DMS 273 (cell line): Measurements from ENCODE around the gene RNF223.

ENCODE experiments used
- DNase-seq: peaks from one replicate; lab custom pipeline; 2025; ENCODE audit not compliant: unreplicated experiment; lab: John Stamatoyannopoulos, UW

Gene RNF223

GRCh38 chr1:1073743-1074587 lies at the start of gene RNF223:
TSS of gene RNF223 (minus strand) at chr1:1074306. CDS start at chr1:1072566, 1,740 bp downstream.
- no peak for DNase-seq

DNA sequence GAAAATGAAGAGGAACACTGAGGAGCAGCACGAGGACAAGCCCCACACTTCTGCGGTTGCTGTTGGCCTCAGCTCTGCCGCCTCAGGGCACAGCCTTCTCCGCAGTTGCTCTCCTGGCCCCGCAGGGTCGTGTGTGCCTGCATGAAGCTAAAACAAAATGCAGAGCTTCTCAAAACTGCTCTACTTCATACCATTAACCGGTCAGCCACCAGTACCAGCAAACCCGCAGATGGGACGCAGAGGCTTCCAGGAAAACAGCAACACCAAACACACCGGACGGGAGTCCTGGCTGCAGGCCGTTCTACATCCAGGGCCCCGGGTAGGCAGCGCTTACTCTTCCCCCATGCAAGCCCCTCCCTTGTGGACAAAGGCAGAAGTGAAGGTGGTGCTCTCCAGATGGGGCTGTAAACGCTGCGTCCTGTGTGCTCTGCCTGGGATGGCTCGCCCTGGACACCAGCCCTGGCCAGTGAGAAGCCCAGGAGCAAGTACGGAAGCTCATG lies 48.9 kb upstream of the RNF223 start:
- DNase-seq = peak; percentile 66

- peak; percentile 90 for DNase-seq
Observed at GRCh38 chr1:1122078-1122811, 48.1 kb upstream of the RNF223 start.

- peak; percentile 67 for DNase-seq
Observed at GRCh38 chr1:1121611-1122077, 47.5 kb upstream of the RNF223 start.

- no peak for DNase-seq
Observed at GRCh38 chr1:1120866-1121591, 46.9 kb upstream of the RNF223 start.

DNA sequence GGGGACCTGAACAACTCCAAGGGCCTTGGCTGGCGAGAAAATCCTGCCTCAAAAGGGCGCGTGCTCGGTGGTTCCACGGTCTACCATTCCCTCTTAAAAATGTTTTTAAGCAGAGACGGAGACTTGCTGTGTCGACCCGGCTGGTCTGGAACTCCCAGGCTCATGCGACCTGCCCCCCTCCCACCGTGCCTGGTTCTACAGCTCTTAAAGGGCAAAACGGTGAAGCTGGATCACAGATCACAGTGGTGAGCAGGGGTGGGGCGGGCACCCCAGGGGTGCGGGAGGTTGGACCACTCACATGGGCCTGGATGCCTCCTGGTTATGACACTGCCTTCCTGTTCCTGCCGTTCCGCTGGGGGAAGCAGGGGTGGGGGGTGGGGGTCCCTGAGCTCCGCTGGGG lies 46.0 kb upstream of the RNF223 start:
- DNase-seq = no peak

GRCh38 chr1:1119272-1119890 lies 45.3 kb upstream of the RNF223 start:
- peak; percentile 79 for DNase-seq

DNA sequence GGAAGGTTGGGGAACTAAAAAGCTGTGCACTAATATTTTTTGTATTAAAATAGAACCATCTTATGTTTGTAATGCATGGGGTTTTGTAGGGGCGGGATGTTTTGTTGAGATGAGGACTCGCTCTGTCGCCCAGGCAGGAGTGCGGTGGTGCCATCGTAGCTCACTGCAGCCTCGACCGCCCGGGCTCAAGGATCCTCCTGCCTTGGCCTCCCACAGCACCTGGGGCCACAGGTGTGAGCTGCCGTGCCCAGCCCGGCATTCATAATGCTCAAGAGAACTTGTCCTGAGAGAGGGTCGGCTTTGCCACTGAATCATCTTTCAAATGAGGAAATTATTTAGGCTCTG lies 44.7 kb upstream of the RNF223 start:
- DNase-seq = no peak

DNA sequence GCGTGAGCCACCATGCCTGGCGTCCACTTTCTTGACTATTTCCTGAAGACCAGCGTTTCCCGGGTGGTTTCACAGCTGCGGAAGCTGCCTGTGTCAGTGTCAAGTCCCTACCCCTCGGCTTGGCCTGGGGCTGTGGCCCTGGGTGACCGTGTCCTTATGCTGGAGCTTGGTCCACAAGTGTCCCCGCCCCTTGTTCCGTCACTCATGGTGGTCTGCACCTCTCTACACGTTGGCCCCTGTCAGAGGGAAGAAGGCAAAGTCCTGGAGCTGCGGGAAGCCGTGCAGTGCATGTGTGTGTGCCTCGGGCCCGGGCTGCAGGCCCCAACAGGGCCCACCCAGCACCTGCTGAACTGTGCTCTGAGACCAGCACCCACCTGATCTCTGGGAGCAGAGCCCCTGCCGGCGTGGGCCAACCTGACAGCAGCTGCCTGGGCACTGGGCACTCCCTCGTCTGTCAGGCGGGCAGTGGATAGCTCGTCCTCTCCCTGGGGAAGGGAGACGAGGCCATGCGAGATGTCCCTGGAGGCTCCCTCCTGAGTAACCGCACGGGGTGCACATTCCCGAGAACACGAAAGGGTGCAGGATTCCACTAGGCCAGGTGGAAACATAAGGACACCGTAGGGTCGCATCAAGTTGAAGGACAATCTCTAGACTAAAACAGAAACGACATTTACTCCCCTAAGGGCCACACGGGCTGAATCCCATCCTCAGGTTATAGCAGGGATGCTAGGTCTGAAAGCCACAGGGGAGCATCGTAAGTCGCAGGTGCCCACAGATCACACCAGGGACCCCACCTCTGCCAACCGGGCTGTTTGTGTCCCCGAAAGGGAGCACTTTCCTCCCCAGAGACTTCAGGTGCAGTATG lies 44.1 kb upstream of the RNF223 start:
- no peak for DNase-seq

DNA sequence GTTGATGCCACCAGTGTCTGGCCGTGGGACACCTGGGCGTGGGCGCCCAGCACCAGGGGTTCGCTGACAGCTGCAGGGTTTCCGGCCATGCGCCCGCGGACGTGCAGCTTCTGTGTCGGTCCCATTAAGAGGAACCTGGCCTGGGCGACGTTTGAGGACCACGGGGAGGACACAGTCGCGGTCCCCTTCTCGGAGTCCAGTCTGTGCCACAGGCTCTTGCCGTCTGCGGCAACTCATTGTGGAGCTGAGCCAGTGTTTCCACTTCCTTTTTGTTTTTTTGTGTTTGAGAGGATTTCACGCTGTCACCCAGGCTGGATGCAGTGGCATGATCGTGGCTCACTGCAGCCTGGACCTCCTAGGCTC lies 43.3 kb upstream of the RNF223 start:
- DNase-seq = no peak

- peak; percentile 59 for DNase-seq
Observed at GRCh38 chr1:1116701-1117468, 42.8 kb upstream of the RNF223 start.

DNA sequence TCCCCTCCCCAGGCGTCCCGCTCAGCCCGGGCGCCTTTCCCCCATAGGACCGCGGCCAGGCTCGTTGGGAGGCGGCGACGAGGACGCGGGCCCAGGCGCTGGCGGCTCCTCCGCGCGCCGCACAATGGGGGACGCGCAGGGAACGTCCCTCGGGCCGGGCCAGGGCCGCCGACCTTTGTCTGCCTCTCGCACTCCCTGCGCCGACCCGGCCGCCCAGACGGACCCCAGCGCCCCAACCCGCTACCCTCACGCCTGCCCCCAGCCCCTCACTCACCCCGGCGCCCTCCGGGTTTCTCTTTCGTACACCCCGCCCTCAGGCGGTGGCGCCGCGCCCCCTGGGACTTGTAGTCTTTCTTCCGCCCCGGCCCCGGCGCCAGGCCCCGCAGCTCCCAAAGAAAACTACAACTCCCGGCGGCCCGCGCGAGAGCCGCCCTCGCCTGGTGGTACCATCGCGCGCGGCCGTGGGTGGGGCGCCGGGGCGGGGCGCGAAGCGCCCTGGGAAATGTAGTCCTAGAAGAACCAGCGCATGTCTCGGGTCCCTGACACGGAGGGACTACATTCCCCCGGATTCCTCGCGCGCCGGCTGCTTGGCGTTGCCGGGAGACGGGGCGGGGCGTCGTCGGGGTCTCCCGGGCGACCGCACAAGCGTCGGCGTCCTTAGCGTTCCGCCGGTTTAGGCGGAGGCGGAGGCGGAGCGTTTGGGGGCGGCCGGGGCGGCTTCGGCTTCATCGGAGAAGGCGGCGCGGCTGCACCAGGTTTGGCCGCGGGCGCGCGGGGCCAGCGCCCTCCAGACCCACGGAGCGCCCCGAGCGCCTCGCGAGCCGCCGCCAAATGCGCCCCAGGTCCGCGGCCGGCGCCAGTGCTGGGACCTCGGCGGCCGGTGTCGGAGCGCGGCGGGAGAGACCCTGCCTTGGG lies 41.9 kb upstream of the RNF223 start, which contains the start of gene C1orf159:
Gene C1orf159 (minus strand): TSS at position 304 of the 915 bp plus-strand sequence. CDS start 24,546 bp downstream, outside the sequence.
- DNase-seq = peak; percentile 99

- DNase-seq = no peak
Observed at GRCh38 chr1:1115136-1115785, 41.2 kb upstream of the RNF223 start.

DNA sequence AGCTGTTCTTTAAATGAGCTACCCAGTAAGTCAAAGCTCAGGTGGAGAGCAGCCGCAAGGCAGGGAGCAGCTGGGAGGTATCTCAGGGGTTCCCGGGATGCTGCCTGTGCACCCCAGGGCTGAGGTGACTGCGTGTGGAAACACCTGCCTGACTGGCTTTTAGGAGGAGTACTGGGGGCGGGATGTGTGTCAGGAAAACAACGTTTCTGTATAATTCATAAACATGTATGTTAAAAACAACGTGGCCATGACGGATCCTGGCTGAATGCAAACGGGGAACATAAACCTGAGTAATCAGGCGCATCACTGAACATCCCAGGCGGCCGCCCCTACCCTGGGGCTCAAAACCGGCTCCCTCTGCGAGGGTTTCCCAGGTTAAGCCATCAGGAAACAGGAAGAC lies 40.3 kb upstream of the RNF223 start:
- DNase-seq = no peak

DNA sequence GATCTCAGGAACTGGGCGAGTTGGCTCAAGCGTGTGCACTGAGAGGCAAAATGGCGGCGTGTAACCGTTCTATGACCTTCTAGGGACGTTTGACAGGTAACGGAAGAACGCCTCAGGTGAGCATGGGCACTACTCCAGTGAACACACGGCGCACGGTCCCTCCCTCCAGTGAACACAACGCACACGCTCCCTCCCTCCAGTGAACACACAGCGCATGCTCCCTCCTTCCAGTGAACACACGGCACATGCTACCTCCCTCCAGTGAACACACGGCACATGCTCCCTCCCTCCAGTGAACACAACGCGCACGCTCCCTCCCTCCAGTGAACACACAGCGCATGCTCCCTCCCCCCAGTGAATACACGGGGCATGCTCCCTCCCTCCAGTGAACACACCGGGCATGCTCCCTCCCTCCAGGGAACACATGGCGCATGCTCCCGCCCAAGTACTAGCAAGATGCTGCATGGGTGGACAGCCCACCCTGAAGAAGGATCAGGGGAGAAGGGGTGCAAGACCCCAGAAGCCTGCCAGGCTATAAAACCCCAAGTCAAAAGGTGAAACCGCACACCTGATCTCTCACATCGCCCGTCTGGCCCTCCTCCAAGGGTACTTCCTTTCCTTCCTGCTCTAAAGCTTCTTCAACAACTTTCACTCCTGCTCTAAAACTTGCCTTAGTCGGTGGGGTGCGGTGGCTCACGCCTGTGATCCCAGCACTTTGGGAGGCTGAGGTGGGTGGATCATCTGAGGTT lies 38.3 kb upstream of the RNF223 start:
- DNase-seq = no peak

- no peak for DNase-seq
Observed at GRCh38 chr1:1111516-1112236, 37.6 kb upstream of the RNF223 start.
